Vagina (tissue), 2 donors: ENCODE results near the gene ATP2B2.

Experiments
- CTCF ChIP-seq, 3 experiments: fragments of 450-650 bp in 2 of 3; fragments of 200-600 bp in 1 of 3; sonication (generic) in 1 of 3; IDR thresholded peaks; one replicate each; pipeline ENCODE4 v1.5.1; 2017 to 2019; ENCODE audit warnings: antibody characterized with exemption in 3 of 3, mild to moderate bottlenecking in 2 of 3, moderate library complexity in 2 of 3
- POLR2A ChIP-seq, 2 donors: fragments of 450-650 bp; IDR thresholded peaks; one replicate each; pipeline ENCODE4 v1.6.1; 2017; ENCODE audit warnings: antibody characterized with exemption in 2 of 2, mild to moderate bottlenecking in 2 of 2, moderate library complexity in 2 of 2

GRCh38 chr3:10393514-10393913 lies 111.9 kb downstream of the ATP2B2 start:
- TF ChIP-seq CTCF (IDR thresholded peaks at IDR 0.05) (no peak), POLR2A (IDR thresholded peaks at IDR 0.05) (no peak)
